Panc1 (cell line): ENCODE results near the gene GNAO1.

Source experiments
- POLR2AphosphoS5 ChIP-seq: IDR thresholded peaks from 2 replicates; pipeline ENCODE4 v1.6.1; 2012; ENCODE audit warnings: mild to moderate bottlenecking, low read depth, low read length, moderate library complexity
- REST ChIP-seq, 2 experiments: IDR thresholded peaks; 2 replicates each; pipeline ENCODE4 v1.6.1; 2011 to 2012; ENCODE audit warnings: low read depth in 2 of 2, control low read depth in 1 of 2, low read length in 1 of 2, mild to moderate bottlenecking in 1 of 2, moderate library complexity in 1 of 2; ENCODE audit not compliant: insufficient read depth in 1 of 2
- SIN3A ChIP-seq: IDR thresholded peaks from 2 replicates; pipeline ENCODE4 v1.6.1; 2012; ENCODE audit warnings: low read depth, mild to moderate bottlenecking, low read length, moderate library complexity, borderline replicate concordance; ENCODE audit not compliant: insufficient read depth
- TCF7L2 ChIP-seq: IDR thresholded peaks from 2 replicates; pipeline ENCODE4 v1.6.1; 2011; ENCODE audit warnings: mild to moderate bottlenecking, low read depth, low read length, inconsistent platforms
- TF ChIP-seq, protein P1 (sequence below): fragments of 450-650 bp; IDR thresholded peaks from 2 replicates; pipeline ENCODE4 v1.5.1; 2017; ENCODE audit warnings: mild to moderate bottlenecking

- TF ChIP-seq, protein P1, sequence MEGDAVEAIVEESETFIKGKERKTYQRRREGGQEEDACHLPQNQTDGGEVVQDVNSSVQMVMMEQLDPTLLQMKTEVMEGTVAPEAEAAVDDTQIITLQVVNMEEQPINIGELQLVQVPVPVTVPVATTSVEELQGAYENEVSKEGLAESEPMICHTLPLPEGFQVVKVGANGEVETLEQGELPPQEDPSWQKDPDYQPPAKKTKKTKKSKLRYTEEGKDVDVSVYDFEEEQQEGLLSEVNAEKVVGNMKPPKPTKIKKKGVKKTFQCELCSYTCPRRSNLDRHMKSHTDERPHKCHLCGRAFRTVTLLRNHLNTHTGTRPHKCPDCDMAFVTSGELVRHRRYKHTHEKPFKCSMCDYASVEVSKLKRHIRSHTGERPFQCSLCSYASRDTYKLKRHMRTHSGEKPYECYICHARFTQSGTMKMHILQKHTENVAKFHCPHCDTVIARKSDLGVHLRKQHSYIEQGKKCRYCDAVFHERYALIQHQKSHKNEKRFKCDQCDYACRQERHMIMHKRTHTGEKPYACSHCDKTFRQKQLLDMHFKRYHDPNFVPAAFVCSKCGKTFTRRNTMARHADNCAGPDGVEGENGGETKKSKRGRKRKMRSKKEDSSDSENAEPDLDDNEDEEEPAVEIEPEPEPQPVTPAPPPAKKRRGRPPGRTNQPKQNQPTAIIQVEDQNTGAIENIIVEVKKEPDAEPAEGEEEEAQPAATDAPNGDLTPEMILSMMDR, result no peak
- no peak for TF ChIP-seq POLR2AphosphoS5
- no peak for TF ChIP-seq TCF7L2
- no peak for TF ChIP-seq SIN3A
- no peak for TF ChIP-seq REST (IDR thresholded peaks at IDR 0.05; ENCODE audit: insufficient read depth in 1 of 2, low read depth in 2 of 2, low read length in 1 of 2)
These were observed 96.7 kb downstream of the GNAO1 start for GRCh38 chr16:56288019-56288418.
